A549 (cell line): ENCODE data around the gene MINDY4. TPM values are rescaled to one million over a fixed set of nuclear protein-coding genes. Genes with fewer than 3 reads are reported as not detected.

ENCODE experiments used
- ATAC-seq, 2 experiments: fragments of 200-7000 bp in 1 of 2; fragments of >200 bp in 1 of 2; cut with Nextera tagmentation in 1 of 2; cut with Tn5 transposase in 1 of 2; 3 replicates each; pipeline versions ENCODE4 v1.8.0 to v1.9.1; 2018 to 2020; ENCODE audit warnings: mild to moderate bottlenecking in 1 of 2, moderate library complexity in 1 of 2
- CTCF ChIA-PET: fragments of 300-600 bp; sonication (Branson Sonifier 250); formaldehyde crosslinking; extraction: SDS; loops from one replicate; lab custom pipeline; 2021; ENCODE audit warnings: antibody characterized with exemption, inconsistent platforms; lab: Yijun Ruan, JAX
- POLR2A ChIA-PET: fragments of 350-600 bp; formaldehyde crosslinking; extraction: SDS; loops from one replicate; lab custom pipeline; 2021; ENCODE audit warnings: antibody characterized with exemption, inconsistent platforms; lab: Yijun Ruan, JAX
- DNase-seq, 2 experiments: peaks; one replicate each; pipeline versions ENCODE4 v3.0.0 to v3.0.0-alpha.2; 2011 to 2016; ENCODE audit warnings: low read depth in 1 of 2, low spot score in 1 of 2
- FAIRE-seq: peaks from 2 replicates; lab custom pipeline; 2011; peaks lifted over from hg19 to GRCh38; lab: Jason Lieb, UNC
- H3K27ac ChIP-seq, 2 experiments: fragments of >200 bp; sonication (Bioruptor Twin); formaldehyde crosslinking; 3 replicates each; pipeline ENCODE4 v1.5.1; 2016 to 2017
- H3K4me1 ChIP-seq: fragments of >200 bp; sonication (Bioruptor Twin); formaldehyde crosslinking; 3 replicates; pipeline ENCODE4 v1.6.1; 2016
- H3K4me2 ChIP-seq: fragments of >200 bp; sonication (Bioruptor Twin); formaldehyde crosslinking; 3 replicates; pipeline ENCODE4 v1.6.1; 2016
- H3K4me3 ChIP-seq: fragments of >200 bp; sonication (Bioruptor Twin); formaldehyde crosslinking; 3 replicates; pipeline ENCODE4 v1.5.1; 2016
- H3K9me3 ChIP-seq: fragments of >200 bp; sonication (Bioruptor Twin); formaldehyde crosslinking; 3 replicates; pipeline ENCODE4 v1.6.1; 2016
- CTCF ChIP-seq: fragments of >200 bp; sonication (Bioruptor Twin); formaldehyde crosslinking; IDR thresholded peaks from 3 replicates; pipeline ENCODE4 v1.5.1; 2016
- EP300 ChIP-seq, 2 experiments: fragments of >200 bp; sonication (Bioruptor Twin); formaldehyde crosslinking; IDR thresholded peaks; 2 replicates in 1 of 2; 3 replicates in 1 of 2; pipeline ENCODE4 v1.6.1; 2016 to 2017
- HEYL ChIP-seq: fragments of 250-450 bp; sonication (Bioruptor Pico); IDR thresholded peaks from 2 replicates; pipeline ENCODE4 v1.8.0; 2021; ENCODE audit warnings: mild to moderate bottlenecking, moderate library complexity
- HOXB13 ChIP-seq: fragments of 250-450 bp; sonication (Bioruptor Pico); IDR thresholded peaks from 2 replicates; pipeline ENCODE4 v1.5.0; 2020; ENCODE audit warnings: low read depth, mild to moderate bottlenecking, moderate library complexity
- JUN ChIP-seq, 2 experiments: fragments of >200 bp; sonication (Bioruptor Twin); formaldehyde crosslinking; IDR thresholded peaks; 2 replicates in 1 of 2; 3 replicates in 1 of 2; pipeline ENCODE4 v1.6.1; 2016 to 2017
- KDM1A ChIP-seq: fragments of 200-600 bp; sonication (generic); IDR thresholded peaks from 2 replicates; pipeline ENCODE4 v1.6.1; 2016; ENCODE audit warnings: low read depth, mild to moderate bottlenecking
- KDM5A ChIP-seq: fragments of 200-600 bp; sonication (generic); IDR thresholded peaks from 2 replicates; pipeline ENCODE4 v1.6.1; 2016; ENCODE audit warnings: antibody characterized with exemption, mild to moderate bottlenecking
- MAX ChIP-seq: IDR thresholded peaks from 2 replicates; pipeline ENCODE4 v1.6.1; 2012
- MAZ ChIP-seq: fragments of 150-350 bp; IDR thresholded peaks from 2 replicates; pipeline ENCODE4 v1.6.1; 2014; ENCODE audit warnings: antibody characterized with exemption, low read depth, low read length, borderline replicate concordance
- NFE2L2 ChIP-seq: fragments of 150-350 bp; conservative IDR thresholded peaks from 2 replicates; pipeline ENCODE4 v1.6.1; 2014; ENCODE audit warnings: low read length
- RAD21 ChIP-seq, 2 experiments: fragments of >200 bp in 1 of 2; sonication (Bioruptor Twin) in 1 of 2; formaldehyde crosslinking in 1 of 2; IDR thresholded peaks in 1 of 2; conservative IDR thresholded peaks in 1 of 2; 2 replicates in 1 of 2; 3 replicates in 1 of 2; pipeline ENCODE4 v1.6.1; 2012 to 2018; ENCODE audit warnings: inconsistent platforms in 1 of 2
- RNF2 ChIP-seq: fragments of 200-600 bp; sonication (generic); IDR thresholded peaks from 2 replicates; pipeline ENCODE4 v1.6.1; 2016; ENCODE audit warnings: low read depth, mild to moderate bottlenecking, antibody characterized with exemption, moderate library complexity, borderline replicate concordance
- TFCP2L1 ChIP-seq: fragments of 250-450 bp; sonication (Bioruptor Pico); IDR thresholded peaks from 2 replicates; pipeline ENCODE4 v1.5.0; 2021; ENCODE audit warnings: mild to moderate bottlenecking
- WGBS: methylation state at CpG from one replicate; pipeline ENCODE4 v1.1.6; 2017; ENCODE audit errors: missing lambda C conversion rate; 5-methylcytosine and 5-hydroxymethylcytosine counted together
- polyA plus RNA-seq, 4 experiments: library from polyadenylated mRNA; depleted of rRNA in 3 of 4; stranded (reverse); fragments of >200 nt; fragmentation: RNase III in 1 of 4; extraction: RNeasy Plus Mini Kit Qiagen cat#74134 plus additional on column Dnase treatment in 1 of 4; gene quantifications; 2 replicates in 3 of 4; 3 replicates in 1 of 4; pipeline ENCODE4 v1.2.3, GENCODE V29; 2011 to 2017
- TF ChIP-seq, protein P1 (sequence below): fragments of 250-450 bp; sonication (Bioruptor Pico); IDR thresholded peaks from 2 replicates; pipeline ENCODE4 v1.5.0; 2021; ENCODE audit warnings: mild to moderate bottlenecking, moderate library complexity, borderline replicate concordance
- TF ChIP-seq, protein P2 (sequence below): fragments of 450-650 bp; IDR thresholded peaks from 2 replicates; pipeline ENCODE4 v1.6.1; 2014; ENCODE audit warnings: antibody characterized with exemption
- TF ChIP-seq, protein P3 (sequence below): IDR thresholded peaks from 2 replicates; pipeline ENCODE4 v1.6.1; 2012; ENCODE audit warnings: low read depth, borderline replicate concordance

Gene MINDY4
- polyA plus RNA-seq, 2 of the 4 experiments (the other 2 are of a cell fraction): 1.8 to 3.6 TPM

DNA sequence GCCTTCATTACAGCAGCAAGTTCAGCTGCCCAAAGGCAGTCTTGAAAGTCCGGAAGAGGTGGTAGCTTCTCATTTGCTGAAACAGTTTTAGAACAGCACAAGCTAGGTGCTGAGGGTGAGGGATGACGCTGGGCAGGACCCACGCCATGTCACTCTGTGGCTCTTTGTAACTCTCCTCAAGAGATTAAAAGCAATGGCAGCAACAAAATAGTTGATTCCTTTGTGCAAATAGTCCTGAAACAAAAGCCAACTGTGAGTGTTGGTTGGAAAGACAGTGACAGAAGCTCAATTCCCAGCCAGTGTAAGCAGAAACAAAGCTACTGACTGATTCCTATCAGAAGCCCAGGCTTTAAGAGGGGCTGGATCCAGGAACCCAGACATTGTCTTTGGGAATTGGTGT lies 92.9 kb downstream of the MINDY4 start:
- CTCF ChIA-PET: interaction anchor here (0.9 kb wide), 1 partner anchor 119 kb away, joined by 3 read pairs; no protein-coding TSS in a partner anchor

GRCh38 chr7:30865076-30865475 lies 93.9 kb downstream of the MINDY4 start:
- CTCF ChIA-PET: interaction anchor here (0.7 kb wide), 2 partner anchors 73 to 124 kb away, joined by 3 read pairs; no protein-coding TSS in a partner anchor
- Histone ChIP-seq H3K4me2 (no peak overlapping the region), H3K27ac (no peak overlapping the region), H3K4me3 (no peak overlapping the region), H3K9me3 (no peaks in the 10 kb centered on the region), H3K4me1 (no peaks in the 10 kb centered on the region)
- DNase-seq: no peak
- no peak for FAIRE-seq
- ATAC-seq: no peak
- 67% methylated on average over 4 of the region's 4 CpGs for WGBS
- TF ChIP-seq, protein P1, sequence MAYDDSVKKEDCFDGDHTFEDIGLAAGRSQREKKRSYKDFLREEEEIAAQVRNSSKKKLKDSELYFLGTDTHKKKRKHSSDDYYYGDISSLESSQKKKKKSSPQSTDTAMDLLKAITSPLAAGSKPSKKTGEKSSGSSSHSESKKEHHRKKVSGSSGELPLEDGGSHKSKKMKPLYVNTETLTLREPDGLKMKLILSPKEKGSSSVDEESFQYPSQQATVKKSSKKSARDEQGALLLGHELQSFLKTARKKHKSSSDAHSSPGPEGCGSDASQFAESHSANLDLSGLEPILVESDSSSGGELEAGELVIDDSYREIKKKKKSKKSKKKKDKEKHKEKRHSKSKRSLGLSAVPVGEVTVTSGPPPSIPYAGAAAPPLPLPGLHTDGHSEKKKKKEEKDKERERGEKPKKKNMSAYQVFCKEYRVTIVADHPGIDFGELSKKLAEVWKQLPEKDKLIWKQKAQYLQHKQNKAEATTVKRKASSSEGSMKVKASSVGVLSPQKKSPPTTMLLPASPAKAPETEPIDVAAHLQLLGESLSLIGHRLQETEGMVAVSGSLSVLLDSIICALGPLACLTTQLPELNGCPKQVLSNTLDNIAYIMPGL (CRISPR knock-in tag): no peak
- TF ChIP-seq NFE2L2 (no peak), KDM1A (no peak), TFCP2L1 (no peak)
- POLR2A ChIA-PET: no interaction called here

More for the DNA sequence above, 92.9 kb downstream of the MINDY4 start:
- no peak overlapping the region for H3K4me3 ChIP-seq
- TF ChIP-seq MAX: no peak
- TF ChIP-seq JUN (IDR thresholded peaks at IDR 0.05): no peak
- TF ChIP-seq MAZ: no peak
- TF ChIP-seq, protein P2, sequence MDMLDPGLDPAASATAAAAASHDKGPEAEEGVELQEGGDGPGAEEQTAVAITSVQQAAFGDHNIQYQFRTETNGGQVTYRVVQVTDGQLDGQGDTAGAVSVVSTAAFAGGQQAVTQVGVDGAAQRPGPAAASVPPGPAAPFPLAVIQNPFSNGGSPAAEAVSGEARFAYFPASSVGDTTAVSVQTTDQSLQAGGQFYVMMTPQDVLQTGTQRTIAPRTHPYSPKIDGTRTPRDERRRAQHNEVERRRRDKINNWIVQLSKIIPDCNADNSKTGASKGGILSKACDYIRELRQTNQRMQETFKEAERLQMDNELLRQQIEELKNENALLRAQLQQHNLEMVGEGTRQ: no peak
- TF ChIP-seq NFE2L2: no peak
- no peak for TF ChIP-seq EP300 (IDR thresholded peaks at IDR 0.05)
- H3K27ac ChIP-seq: no peak overlapping the region
- POLR2A ChIA-PET: no interaction called here
- no peak overlapping the region for H3K4me2 ChIP-seq
- no peaks in the 10 kb centered on the region for H3K9me3 ChIP-seq
- H3K4me1 ChIP-seq: no peaks in the 10 kb centered on the region
- no peak for ATAC-seq
- 90% methylated on average over 3 of the region's 3 CpGs for WGBS
- FAIRE-seq: no peak
- no peak for DNase-seq

DNA sequence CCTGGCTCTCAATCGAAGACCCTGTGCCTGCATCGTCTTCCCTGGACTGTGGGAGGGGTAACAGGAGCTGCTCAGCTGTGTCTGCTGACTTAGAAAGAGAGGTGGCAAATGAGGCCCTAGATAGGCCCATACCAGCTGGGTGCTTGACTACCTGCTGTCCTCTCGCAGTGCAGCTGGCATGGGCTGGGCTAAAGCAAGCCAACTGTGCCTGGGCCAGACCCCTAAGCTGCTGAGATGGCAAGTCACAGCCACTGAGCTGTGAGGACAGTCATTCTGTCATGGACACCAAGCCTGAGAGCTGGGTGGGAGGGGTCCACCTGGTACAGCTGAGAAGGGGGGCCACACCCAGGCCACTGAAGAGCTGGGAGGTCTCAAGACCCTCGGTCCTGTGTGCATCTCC lies 94.6 kb downstream of the MINDY4 start:
- TF ChIP-seq KDM5A (no peak), RNF2 (no peak), HOXB13 (CRISPR knock-in tag) (no peak), RAD21 (conservative IDR thresholded peaks at IDR 0.05 in 1 of 2, IDR thresholded peaks at IDR 0.05 in 1 of 2) (no peak), HEYL (CRISPR knock-in tag) (no peak), TFCP2L1 (no peak), CTCF (no peak), MAX (no peak)
- TF ChIP-seq, protein P3, sequence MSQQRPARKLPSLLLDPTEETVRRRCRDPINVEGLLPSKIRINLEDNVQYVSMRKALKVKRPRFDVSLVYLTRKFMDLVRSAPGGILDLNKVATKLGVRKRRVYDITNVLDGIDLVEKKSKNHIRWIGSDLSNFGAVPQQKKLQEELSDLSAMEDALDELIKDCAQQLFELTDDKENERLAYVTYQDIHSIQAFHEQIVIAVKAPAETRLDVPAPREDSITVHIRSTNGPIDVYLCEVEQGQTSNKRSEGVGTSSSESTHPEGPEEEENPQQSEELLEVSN: no peak
- Histone ChIP-seq H3K4me3 (no peak overlapping the region), H3K4me2 (no peak overlapping the region), H3K4me1 (no peaks in the 10 kb centered on the region), H3K27ac (no peak overlapping the region), H3K9me3 (no peaks in the 10 kb centered on the region)
- DNase-seq: no peak
- POLR2A ChIA-PET: no interaction called here
- CTCF ChIA-PET: interaction anchor here (0.7 to 0.9 kb wide), 3 partner anchors 11 to 125 kb away, joined by 3 read pairs; no protein-coding TSS in a partner anchor
- FAIRE-seq: no peak
- WGBS: 69% methylated on average over 4 of the region's 4 CpGs
- ATAC-seq: no peak
